MM.1S (cell line): ENCODE measurements around the gene CHML.

ENCODE experiments used
- EZH2 ChIP-seq: fragments of 300-600 bp; sonication (generic); optimal IDR thresholded peaks from 2 replicates; pipeline ENCODE3; 2017; ENCODE audit warnings: low read depth, mild to moderate bottlenecking, antibody characterized with exemption, low read length, mixed read lengths
- EZH2phosphoT487 ChIP-seq: fragments of 300-600 bp; sonication (generic); IDR thresholded peaks from 2 replicates; pipeline ENCODE4 v1.6.1; 2018; ENCODE audit warnings: antibody characterized with exemption, low read length
- TF ChIP-seq, protein P1 (sequence below): fragments of 300-600 bp; sonication (generic); IDR thresholded peaks from 2 replicates; pipeline ENCODE4 v1.5.1; 2016; ENCODE audit warnings: antibody characterized with exemption, low read length, mixed read lengths

DNA sequence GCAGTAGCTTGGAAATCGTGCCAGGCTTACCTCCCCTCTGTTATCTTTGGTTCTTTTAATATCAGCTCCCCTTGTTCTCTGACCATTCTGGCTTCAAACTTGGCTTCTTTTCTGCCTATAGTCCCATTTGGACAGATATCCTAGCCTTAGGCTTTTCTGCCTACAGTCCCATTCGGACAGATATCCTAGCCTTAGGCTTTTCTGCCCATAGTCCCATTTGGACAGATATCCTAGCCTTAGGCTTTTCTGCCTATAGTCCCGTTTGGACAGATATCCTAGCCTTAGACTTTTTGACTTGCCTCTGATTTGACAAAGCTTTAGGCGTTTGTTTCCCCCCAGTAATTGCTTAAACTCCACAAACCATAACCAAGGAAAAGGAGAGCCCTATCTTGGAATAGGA, 25.6 kb downstream of the CHML start:
- TF ChIP-seq EZH2 (no peak), EZH2phosphoT487 (no peak)
- TF ChIP-seq, protein P1, sequence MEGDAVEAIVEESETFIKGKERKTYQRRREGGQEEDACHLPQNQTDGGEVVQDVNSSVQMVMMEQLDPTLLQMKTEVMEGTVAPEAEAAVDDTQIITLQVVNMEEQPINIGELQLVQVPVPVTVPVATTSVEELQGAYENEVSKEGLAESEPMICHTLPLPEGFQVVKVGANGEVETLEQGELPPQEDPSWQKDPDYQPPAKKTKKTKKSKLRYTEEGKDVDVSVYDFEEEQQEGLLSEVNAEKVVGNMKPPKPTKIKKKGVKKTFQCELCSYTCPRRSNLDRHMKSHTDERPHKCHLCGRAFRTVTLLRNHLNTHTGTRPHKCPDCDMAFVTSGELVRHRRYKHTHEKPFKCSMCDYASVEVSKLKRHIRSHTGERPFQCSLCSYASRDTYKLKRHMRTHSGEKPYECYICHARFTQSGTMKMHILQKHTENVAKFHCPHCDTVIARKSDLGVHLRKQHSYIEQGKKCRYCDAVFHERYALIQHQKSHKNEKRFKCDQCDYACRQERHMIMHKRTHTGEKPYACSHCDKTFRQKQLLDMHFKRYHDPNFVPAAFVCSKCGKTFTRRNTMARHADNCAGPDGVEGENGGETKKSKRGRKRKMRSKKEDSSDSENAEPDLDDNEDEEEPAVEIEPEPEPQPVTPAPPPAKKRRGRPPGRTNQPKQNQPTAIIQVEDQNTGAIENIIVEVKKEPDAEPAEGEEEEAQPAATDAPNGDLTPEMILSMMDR = no peak
